Epithelial cell of prostate (primary cell): Measurements from ENCODE around the gene HERC4.
"Not testable (repeated sequence)": the region's sequence is repeated elsewhere in the genome, so short reads cannot be mapped to it uniquely, and the experiment has no call there.

Experiments used
- DNase-seq: peaks from one replicate; pipeline ENCODE4 v3.0.0-alpha.2; 2011; ENCODE audit warnings: low read depth, low spot score
- H3K27ac ChIP-seq: fragments of 450-650 bp; 2 replicates; pipeline ENCODE4 v1.5.1; 2017; ENCODE audit warnings: mild to moderate bottlenecking

HERC4 gene

GRCh38 chr10:68049289-68050078 lies 25.6 kb downstream of the HERC4 start:
- DNase-seq, result no peak
- H3K27ac ChIP-seq, result no peak overlapping the region

GRCh38 chr10:68047554-68048327 lies 27.3 kb downstream of the HERC4 start:
- DNase-seq, result no peak
- H3K27ac ChIP-seq, result no peak overlapping the region

- DNase-seq, result no peak
- H3K27ac ChIP-seq, result no peak overlapping the region
These were observed 28.0 kb downstream of the HERC4 start for GRCh38 chr10:68047122-68047521.

GRCh38 chr10:68046642-68047041 lies 28.4 kb downstream of the HERC4 start:
- no peak overlapping the region for H3K27ac ChIP-seq
- DNase-seq, result no peak

- H3K27ac ChIP-seq, result no peak overlapping the region
- no peak for DNase-seq
These were observed 32.1 kb downstream of the HERC4 start for GRCh38 chr10:68043030-68043429.

- no peak overlapping the region for H3K27ac ChIP-seq
- DNase-seq, result no peak
These were observed 43.0 kb downstream of the HERC4 start for GRCh38 chr10:68032113-68032512.

- DNase-seq, result no peak
- peak overlapping the region; percentile 7 for H3K27ac ChIP-seq
These were observed 47.7 kb downstream of the HERC4 start for GRCh38 chr10:68027429-68027828.

GRCh38 chr10:68023292-68023691 lies 51.8 kb downstream of the HERC4 start:
- no peak for DNase-seq
- peak overlapping the region; percentile 20 for H3K27ac ChIP-seq

- H3K27ac ChIP-seq, DNase-seq: not testable (repeated sequence)
These were observed 52.8 kb downstream of the HERC4 start for GRCh38 chr10:68022324-68022723.

GRCh38 chr10:68016519-68016918 lies 58.6 kb downstream of the HERC4 start:
- not testable (repeated sequence) for H3K27ac ChIP-seq, DNase-seq

GRCh38 chr10:68010426-68010940 lies 64.6 kb downstream of the HERC4 start:
- no peak overlapping the region for H3K27ac ChIP-seq
- no peak for DNase-seq

GRCh38 chr10:68007356-68007755 lies 67.7 kb downstream of the HERC4 start:
- no peak overlapping the region for H3K27ac ChIP-seq
- DNase-seq, result no peak

GRCh38 chr10:68001539-68001938 lies 73.5 kb downstream of the HERC4 start:
- DNase-seq, result no peak

GRCh38 chr10:68001000-68001399 lies 74.1 kb downstream of the HERC4 start:
- H3K27ac ChIP-seq, result no peak overlapping the region
- no peak for DNase-seq

More at GRCh38 chr10:68001539-68001938, 73.5 kb downstream of the HERC4 start:
- no peak overlapping the region for H3K27ac ChIP-seq

GRCh38 chr10:67990093-67990492 lies 85.0 kb downstream of the HERC4 start:
- DNase-seq, result no peak
- no peak overlapping the region for H3K27ac ChIP-seq

- H3K27ac ChIP-seq, result no peak overlapping the region
- no peak for DNase-seq
These were observed 86.5 kb downstream of the HERC4 start for GRCh38 chr10:67988606-67989005.

GRCh38 chr10:67982603-67983002 lies 92.5 kb downstream of the HERC4 start:
- DNase-seq, H3K27ac ChIP-seq: not testable (repeated sequence)

GRCh38 chr10:67978749-67979148 lies 96.3 kb downstream of the HERC4 start:
- no peak for DNase-seq
- H3K27ac ChIP-seq, result no peak overlapping the region

- DNase-seq, result no peak
- no peak overlapping the region for H3K27ac ChIP-seq
These were observed 97.8 kb downstream of the HERC4 start for GRCh38 chr10:67977251-67977650.

- no peak for DNase-seq
- H3K27ac ChIP-seq, result no peak overlapping the region
These were observed 98.5 kb downstream of the HERC4 start for GRCh38 chr10:67976292-67977245.
